HG03432 (cell line): ENCODE measurements around the gene RAB11FIP4.

Experiments used
- ATAC-seq: cut with Tn5 transposase; IDR thresholded peaks from one replicate; pipeline ENCODE4 v1.9.1; 2021; ENCODE audit warnings: mild to moderate bottlenecking, moderate library complexity; ENCODE audit not compliant: unreplicated experiment

The RAB11FIP4 gene

GRCh38 chr17:31538080-31538762, 146.7 kb downstream of the RAB11FIP4 start:
- ATAC-seq: peak; percentile 61

- no peak for ATAC-seq
Observed at GRCh38 chr17:31540602-31541307, 149.3 kb downstream of the RAB11FIP4 start.

- ATAC-seq: no peak
Observed at GRCh38 chr17:31541559-31541958, 150.1 kb downstream of the RAB11FIP4 start.

- no peak for ATAC-seq
Observed at GRCh38 chr17:31544186-31544585, 152.7 kb downstream of the RAB11FIP4 start.

- ATAC-seq: no peak
Observed at GRCh38 chr17:31546650-31547049, 155.2 kb downstream of the RAB11FIP4 start.

GRCh38 chr17:31548709-31549108, 157.2 kb downstream of the RAB11FIP4 start:
- no peak for ATAC-seq

- ATAC-seq: no peak
Observed at GRCh38 chr17:31549121-31549524, 157.6 kb downstream of the RAB11FIP4 start.

- ATAC-seq: peak; percentile 81
Observed at GRCh38 chr17:31549525-31550388, 158.3 kb downstream of the RAB11FIP4 start.

- no peak for ATAC-seq
Observed at GRCh38 chr17:31550389-31551056, 159.0 kb downstream of the RAB11FIP4 start.

GRCh38 chr17:31552568-31552967, 161.1 kb downstream of the RAB11FIP4 start:
- ATAC-seq: no peak

- ATAC-seq: no peak
Observed at GRCh38 chr17:31553506-31553905, 162.0 kb downstream of the RAB11FIP4 start.

- no peak for ATAC-seq
Observed at GRCh38 chr17:31554930-31555329, 163.5 kb downstream of the RAB11FIP4 start.

GRCh38 chr17:31556969-31557645, 165.6 kb downstream of the RAB11FIP4 start:
- ATAC-seq: no peak

- peak; percentile 75 for ATAC-seq
Observed at GRCh38 chr17:31558748-31559583, 167.5 kb downstream of the RAB11FIP4 start.

GRCh38 chr17:31559584-31560501, 168.4 kb downstream of the RAB11FIP4 start:
- no peak for ATAC-seq

- ATAC-seq: no peak
Observed at GRCh38 chr17:31560616-31561235, 169.3 kb downstream of the RAB11FIP4 start.

GRCh38 chr17:31561469-31562375, 170.2 kb downstream of the RAB11FIP4 start:
- no peak for ATAC-seq
